ENCODE measurements around the gene LPCAT2.

- TF ChIP-seq JUNB (IDR thresholded peaks at IDR 0.05; ENCODE audit: unreplicated experiment) (no peak), POLR2AphosphoS5 (IDR thresholded peaks at IDR 0.05; ENCODE audit: low read depth) (no peak), EZH2 (IDR thresholded peaks at IDR 0.05; ENCODE audit: low read depth, unreplicated experiment) (no peak)
These were observed 114.8 kb downstream of the LPCAT2 start for GRCh38 chr16:55623640-55624039.
